HG02678 (cell line): Measurements from ENCODE around the gene ACAD11.
"Not testable (repeated sequence)": the region's sequence is repeated elsewhere in the genome, so short reads cannot be mapped to it uniquely, and the experiment has no call there.

Experiments
- ATAC-seq: cut with Tn5 transposase; IDR thresholded peaks from one replicate; pipeline ENCODE4 v1.9.1; 2021; ENCODE audit warnings: mild to moderate bottlenecking, moderate library complexity; ENCODE audit not compliant: unreplicated experiment

Gene ACAD11

GRCh38 chr3:132605374-132605792 is 54.2 kb downstream of the ACAD11 start:
- ATAC-seq, result no peak

- ATAC-seq, result not testable (repeated sequence)
Measured at GRCh38 chr3:132600614-132601013, 59.0 kb downstream of the ACAD11 start.

GRCh38 chr3:132598181-132598580 is 61.4 kb downstream of the ACAD11 start:
- ATAC-seq, result no peak

GRCh38 chr3:132597660-132598059 is 61.9 kb downstream of the ACAD11 start:
- no peak for ATAC-seq

- ATAC-seq, result peak; percentile 54
Measured at GRCh38 chr3:132596816-132597433, 62.7 kb downstream of the ACAD11 start, which contains the start of gene ACKR4. Gene ACKR4 (plus strand): TSS chr3:132597270. CDS start chr3:132600398, 3,128 bp downstream.

- ATAC-seq, result no peak
Measured at GRCh38 chr3:132596326-132596725, 63.3 kb downstream of the ACAD11 start.

- ATAC-seq, result no peak
Measured at GRCh38 chr3:132595014-132595413, 64.6 kb downstream of the ACAD11 start.

GRCh38 chr3:132594498-132594897 is 65.1 kb downstream of the ACAD11 start:
- ATAC-seq, result no peak

GRCh38 chr3:132593947-132594323 is 65.7 kb downstream of the ACAD11 start:
- ATAC-seq, result no peak

GRCh38 chr3:132593241-132593946 is 66.2 kb downstream of the ACAD11 start:
- no peak for ATAC-seq

- ATAC-seq, result no peak
Measured at GRCh38 chr3:132592216-132592615, 67.4 kb downstream of the ACAD11 start.

- ATAC-seq, result no peak
Measured at GRCh38 chr3:132587401-132587800, 72.2 kb downstream of the ACAD11 start.

- no peak for ATAC-seq
Measured at GRCh38 chr3:132573797-132574211, 85.8 kb downstream of the ACAD11 start.

GRCh38 chr3:132570016-132570415 is 89.6 kb downstream of the ACAD11 start:
- ATAC-seq, result no peak

- ATAC-seq, result no peak
Measured at GRCh38 chr3:132569580-132569979, 90.0 kb downstream of the ACAD11 start.

GRCh38 chr3:132569153-132569552 is 90.5 kb downstream of the ACAD11 start:
- ATAC-seq, result no peak

- no peak for ATAC-seq
Measured at GRCh38 chr3:132568422-132568821, 91.2 kb downstream of the ACAD11 start.

GRCh38 chr3:132564070-132564465 is 95.5 kb downstream of the ACAD11 start:
- ATAC-seq, result no peak

- no peak for ATAC-seq
Measured at GRCh38 chr3:132563420-132564069, 96.1 kb downstream of the ACAD11 start.

- no peak for ATAC-seq
Measured at GRCh38 chr3:132561003-132561402, 98.6 kb downstream of the ACAD11 start.

- no peak for ATAC-seq
Measured at GRCh38 chr3:132556508-132557159, 103.0 kb downstream of the ACAD11 start.

GRCh38 chr3:132556036-132556386 is 103.6 kb downstream of the ACAD11 start:
- not testable (repeated sequence) for ATAC-seq
